GM06990 (cell line): ENCODE results near the gene IL27RA.

Experiments used
- DNase-seq: peaks from one replicate; pipeline ENCODE4 v3.0.0-alpha.2; 2011; ENCODE audit not compliant: insufficient read length; ENCODE audit errors: extremely low read depth
- H3K27me3 ChIP-seq: replicated peaks from 2 replicates; pipeline ENCODE4 v1.6.0; 2011; ENCODE audit warnings: low read length; ENCODE audit not compliant: control insufficient read depth, insufficient read depth
- H3K36me3 ChIP-seq: 2 replicates; pipeline ENCODE4 v1.5.1; 2011; ENCODE audit warnings: low read length; ENCODE audit not compliant: control insufficient read depth, insufficient read depth
- H3K4me3 ChIP-seq: replicated peaks from 2 replicates; pipeline ENCODE4 v1.5.1; 2011; ENCODE audit warnings: low read depth, mild to moderate bottlenecking, control low read depth, low read length
- CTCF ChIP-seq: IDR thresholded peaks from 2 replicates; pipeline ENCODE4 v1.5.1; 2011; ENCODE audit warnings: low read length, control low read depth, mild to moderate bottlenecking, inconsistent platforms; ENCODE audit not compliant: insufficient read depth, poor library complexity, severe bottlenecking

The IL27RA gene

GRCh38 chr19:14093117-14093823, 61.7 kb downstream of the IL27RA start:
- Histone ChIP-seq H3K36me3 (peaks cover 17% of the 10 kb centered on the region), H3K4me3 (no peak overlapping the region), H3K27me3 (no peaks in the 10 kb centered on the region)
- no peak for TF ChIP-seq CTCF
- DNase-seq, result no peak

- Histone ChIP-seq H3K36me3 (peaks cover 11% of the 10 kb centered on the region), H3K27me3 (no peaks in the 10 kb centered on the region), H3K4me3 (no peak overlapping the region)
- no peak for DNase-seq
- no peak for TF ChIP-seq CTCF
These were observed 63.3 kb downstream of the IL27RA start for GRCh38 chr19:14094854-14095253.

GRCh38 chr19:14096272-14096992, 64.9 kb downstream of the IL27RA start:
- peaks cover 13% of the 10 kb centered on the region for H3K36me3 ChIP-seq
- no peak for DNase-seq
- H3K4me3 ChIP-seq, result no peak overlapping the region
- H3K27me3 ChIP-seq, result no peaks in the 10 kb centered on the region
- TF ChIP-seq CTCF, result no peak

- no peak overlapping the region for H3K4me3 ChIP-seq
- peaks cover 16% of the 10 kb centered on the region for H3K36me3 ChIP-seq
- DNase-seq, result no peak
- H3K27me3 ChIP-seq, result no peaks in the 10 kb centered on the region
- TF ChIP-seq CTCF, result no peak
These were observed 66.1 kb downstream of the IL27RA start for GRCh38 chr19:14097532-14098151.

GRCh38 chr19:14101003-14101545, 69.5 kb downstream of the IL27RA start:
- Histone ChIP-seq H3K27me3 (no peaks in the 10 kb centered on the region), H3K36me3 (peaks cover 18% of the 10 kb centered on the region), H3K4me3 (no peak overlapping the region)
- no peak for DNase-seq
- TF ChIP-seq CTCF, result no peak
